Smooth muscle cell (in vitro differentiated cells): ENCODE measurements around the gene GJD3. TPM values are rescaled to one million over a fixed set of nuclear protein-coding genes. Genes with fewer than 3 reads are reported as not detected.

Source experiments
- DNase-seq: peaks from one replicate; lab custom pipeline; 2025; ENCODE audit not compliant: unreplicated experiment; lab: John Stamatoyannopoulos, UW
- H2AFZ ChIP-seq: fragments of 200-600 bp; sonication (generic); 2 replicates; pipeline ENCODE4 v1.6.0; 2016; ENCODE audit warnings: antibody characterized with exemption, low read depth, mild to moderate bottlenecking
- H3F3A ChIP-seq: fragments of 200-600 bp; sonication (generic); 2 replicates; pipeline ENCODE4 v1.6.0; 2017; ENCODE audit warnings: antibody characterized with exemption, low read depth
- H3K27ac ChIP-seq: fragments of 200-600 bp; sonication (generic); 2 replicates; pipeline ENCODE4 v1.5.1; 2016; ENCODE audit warnings: low read depth, mild to moderate bottlenecking
- H3K27me3 ChIP-seq: fragments of 200-600 bp; sonication (generic); 2 replicates; pipeline ENCODE4 v1.6.1; 2016; ENCODE audit warnings: low read depth, mild to moderate bottlenecking
- H3K36me3 ChIP-seq: fragments of 200-600 bp; sonication (generic); 2 replicates; pipeline ENCODE4 v1.5.1; 2016; ENCODE audit warnings: low read depth
- H3K4me1 ChIP-seq: fragments of 200-600 bp; sonication (generic); 2 replicates; pipeline ENCODE4 v1.5.1; 2016; ENCODE audit warnings: low read depth
- H3K4me2 ChIP-seq: fragments of 200-600 bp; sonication (generic); 2 replicates; pipeline ENCODE4 v1.6.0; 2016; ENCODE audit warnings: mild to moderate bottlenecking
- H3K4me3 ChIP-seq: fragments of 200-600 bp; sonication (generic); 2 replicates; pipeline ENCODE4 v1.5.1; 2016; ENCODE audit warnings: mild to moderate bottlenecking
- H3K79me2 ChIP-seq: fragments of 200-600 bp; sonication (generic); 2 replicates; pipeline ENCODE4 v1.6.0; 2016; ENCODE audit warnings: low read depth, mild to moderate bottlenecking
- H3K9ac ChIP-seq: fragments of 200-600 bp; sonication (generic); 2 replicates; pipeline ENCODE4 v1.6.0; 2016; ENCODE audit warnings: low read depth
- H3K9me3 ChIP-seq: fragments of 200-600 bp; sonication (generic); replicated peaks from 2 replicates; pipeline ENCODE4 v1.5.1; 2016; ENCODE audit warnings: low read depth
- H4K20me1 ChIP-seq: fragments of 200-600 bp; sonication (generic); 2 replicates; pipeline ENCODE4 v1.6.0; 2016; ENCODE audit warnings: low read depth
- CTCF ChIP-seq: fragments of 200-600 bp; sonication (generic); IDR thresholded peaks from 2 replicates; pipeline ENCODE4 v1.5.1; 2017; ENCODE audit warnings: borderline replicate concordance, mild to moderate bottlenecking, antibody characterized with exemption; ENCODE audit not compliant: insufficient read depth, poor library complexity, severe bottlenecking
- WGBS: methylation state at CpG from one replicate; pipeline ENCODE4 v1.1.7; 2016; ENCODE audit warnings: low lambda C conversion rate; 5-methylcytosine and 5-hydroxymethylcytosine counted together
- polyA plus RNA-seq: library from polyadenylated mRNA; unstranded; fragments of >200 nt; fragmentation: Nextera tagmentation; extraction: Ambion mirVana; gene quantifications from 2 replicates; pipeline ENCODE4 v1.2.1, GENCODE V29; 2016
- total RNA-seq: library from RNA; depleted of rRNA; stranded (reverse); fragments of >200 nt; gene quantifications from 2 replicates; pipeline ENCODE4 v1.2.3, GENCODE V29; 2014

GJD3 gene
- total and polyA plus RNA-seq, 2 experiments from 2014 or later: 0.30 TPM; not detected in 1

GRCh38 chr17:40333781-40334448 is 30.6 kb downstream of the GJD3 start:
- no peaks in the 10 kb centered on the region for H3K27me3 ChIP-seq
- no peak overlapping the region for H2AFZ ChIP-seq
- H3K4me2 ChIP-seq: no peak overlapping the region
- peaks cover 9% of the 10 kb centered on the region for H3K4me1 ChIP-seq
- no peak overlapping the region for H3K4me3 ChIP-seq
- no peak for DNase-seq
- peaks cover 34% of the 10 kb centered on the region for H3K79me2 ChIP-seq
- peaks cover 93% of the 10 kb centered on the region for H4K20me1 ChIP-seq
- no peaks in the 10 kb centered on the region for H3K9me3 ChIP-seq
- WGBS: 95% methylated on average over 4 of the region's 4 CpGs
- no peaks in the 10 kb centered on the region for H3F3A ChIP-seq
- no peak overlapping the region for H3K9ac ChIP-seq
- H3K36me3 ChIP-seq: no peaks in the 10 kb centered on the region
- TF ChIP-seq CTCF: no peak
- no peak overlapping the region for H3K27ac ChIP-seq

DNA sequence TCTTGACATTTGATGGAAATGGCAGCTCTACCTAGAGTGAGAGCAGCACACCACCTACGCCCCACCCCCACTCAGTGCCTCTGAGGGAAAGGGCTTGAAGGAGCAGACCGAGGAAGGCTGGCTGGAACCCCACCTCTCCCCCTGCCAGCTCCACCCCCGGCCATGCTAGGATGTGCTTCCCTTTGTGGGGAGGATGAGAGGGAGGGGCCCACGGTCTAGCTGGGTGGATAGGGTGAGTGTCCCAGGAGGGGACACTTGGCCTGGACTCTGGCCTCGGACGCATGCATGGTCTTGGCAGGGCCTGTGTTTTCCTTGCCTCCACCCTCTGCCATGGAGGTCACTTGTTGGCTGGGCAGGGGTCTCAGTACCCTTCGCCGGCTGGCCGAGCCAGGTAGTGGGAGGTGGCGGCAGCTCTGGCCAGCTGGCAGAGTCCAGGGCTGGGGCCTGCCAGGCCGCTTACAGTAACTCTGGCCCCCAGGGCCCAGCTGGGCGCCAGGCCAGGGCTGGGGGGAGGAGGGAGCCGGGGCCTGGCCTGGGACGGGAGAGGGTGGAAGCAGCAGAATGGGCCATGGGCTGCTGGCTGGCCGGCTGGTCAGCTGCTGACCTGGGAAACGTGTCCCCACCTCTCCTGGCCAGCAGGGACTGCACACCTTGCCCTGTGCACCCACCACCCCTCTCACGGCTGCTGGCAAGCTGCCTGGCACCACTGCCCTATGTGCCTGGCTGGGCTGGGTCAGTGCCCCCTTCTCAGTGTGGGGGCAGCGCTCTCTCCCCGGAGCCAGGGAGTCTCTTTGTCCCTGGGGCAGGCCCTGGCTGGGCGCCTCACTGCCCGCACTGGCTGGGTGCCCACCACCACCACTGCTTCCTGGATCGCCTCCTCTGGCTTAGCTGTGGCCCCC is 32.5 kb downstream of the GJD3 start:
- no peak overlapping the region for H3K4me3 ChIP-seq
- H2AFZ ChIP-seq: no peak overlapping the region
- H3K9me3 ChIP-seq: no peaks in the 10 kb centered on the region
- no peaks in the 10 kb centered on the region for H3K27me3 ChIP-seq
- peaks cover 46% of the 10 kb centered on the region for H3K79me2 ChIP-seq
- peaks cover 9% of the 10 kb centered on the region for H3K4me1 ChIP-seq
- peaks cover 93% of the 10 kb centered on the region for H4K20me1 ChIP-seq
- H3K9ac ChIP-seq: no peak overlapping the region
- no peak for DNase-seq
- no peaks in the 10 kb centered on the region for H3F3A ChIP-seq
- 90% methylated on average over 21 of the region's 22 CpGs for WGBS
- no peak overlapping the region for H3K27ac ChIP-seq
- H3K4me2 ChIP-seq: no peak overlapping the region
- no peaks in the 10 kb centered on the region for H3K36me3 ChIP-seq
- no peak for TF ChIP-seq CTCF

DNA sequence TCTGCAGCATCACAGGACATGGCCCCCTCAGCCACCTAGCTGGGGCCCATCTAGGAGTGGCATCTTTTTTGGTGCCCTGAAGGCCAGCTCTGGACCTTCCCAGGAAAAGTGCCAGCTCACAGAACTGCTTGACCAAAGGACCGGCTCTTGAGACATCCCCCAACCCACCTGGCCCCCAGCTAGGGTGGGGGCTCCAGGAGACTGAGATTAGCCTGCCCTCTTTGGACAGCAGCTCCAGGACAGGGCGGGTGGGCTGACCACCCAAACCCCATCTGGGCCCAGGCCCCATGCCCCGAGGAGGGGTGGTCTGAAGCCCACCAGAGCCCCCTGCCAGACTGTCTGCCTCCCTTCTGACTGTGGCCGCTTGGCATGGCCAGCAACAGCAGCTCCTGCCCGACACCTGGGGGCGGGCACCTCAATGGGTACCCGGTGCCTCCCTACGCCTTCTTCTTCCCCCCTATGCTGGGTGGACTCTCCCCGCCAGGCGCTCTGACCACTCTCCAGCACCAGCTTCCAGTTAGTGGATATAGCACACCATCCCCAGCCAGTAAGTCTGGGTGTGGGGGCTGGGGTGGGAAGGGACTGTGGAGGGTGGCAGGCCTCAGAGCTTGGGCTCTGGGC is 33.6 kb downstream of the GJD3 start:
- WGBS: 96% methylated on average over 10 of the region's 10 CpGs
- Histone ChIP-seq H3K79me2 (peaks cover 54% of the 10 kb centered on the region), H3K27me3 (no peaks in the 10 kb centered on the region), H3K36me3 (no peaks in the 10 kb centered on the region), H2AFZ (no peak overlapping the region), H3K9ac (no peak overlapping the region), H3K9me3 (no peaks in the 10 kb centered on the region), H3K27ac (no peak overlapping the region), H3K4me2 (no peak overlapping the region), H3F3A (no peaks in the 10 kb centered on the region), H3K4me3 (no peak overlapping the region), H4K20me1 (peaks cover 93% of the 10 kb centered on the region), H3K4me1 (peaks cover 9% of the 10 kb centered on the region)
- TF ChIP-seq CTCF: no peak
- no peak for DNase-seq
